CD4-positive, CD25-positive, alpha-beta regulatory T cell (primary cell): ENCODE data around the gene MIS18A. TPM values are rescaled to one million over a fixed set of nuclear protein-coding genes. Genes with fewer than 3 reads are reported as not detected.

Experiments
- ATAC-seq, 2 donors: fragments of 150-1000 bp; cut with Tn5 transposase; one replicate each; pipeline ENCODE4 v1.10.0; 2021; ENCODE audit warnings: low read depth in 2 of 2, moderate number of reproducible peaks in 2 of 2, moderate library complexity in 1 of 2
- DNase-seq, 3 donors: peaks; one replicate each; pipeline versions ENCODE4 v3.0.0 to v3.0.0-alpha.2; 2012 to 2022; ENCODE audit warnings: mixed read lengths in 1 of 3
- H3K27ac ChIP-seq: one replicate; pipeline ENCODE4 v1.7.0; 2013; ENCODE audit warnings: mild to moderate bottlenecking, low read length; ENCODE audit not compliant: insufficient read depth, poor library complexity, severe bottlenecking
- H3K27me3 ChIP-seq: one replicate; pipeline ENCODE4 v1.7.0; 2013; ENCODE audit warnings: low read length; ENCODE audit not compliant: control insufficient read depth, insufficient read depth
- H3K36me3 ChIP-seq: one replicate; pipeline ENCODE4 v1.7.0; 2013; ENCODE audit warnings: mild to moderate bottlenecking, low read length, moderate library complexity; ENCODE audit not compliant: control insufficient read depth, insufficient read depth
- H3K4me1 ChIP-seq: 2 replicates; pipeline ENCODE4 v1.7.0; 2013; ENCODE audit warnings: mild to moderate bottlenecking, low read length; ENCODE audit not compliant: insufficient read depth, control insufficient read depth, poor library complexity, severe bottlenecking
- H3K4me3 ChIP-seq: one replicate; pipeline ENCODE4 v1.7.0; 2013; ENCODE audit warnings: low read depth, mild to moderate bottlenecking, low read length, moderate library complexity
- H3K9me3 ChIP-seq, 2 experiments: 1 replicate in 1 of 2; 2 replicates in 1 of 2; pipeline ENCODE4 v1.7.0; 2013; ENCODE audit warnings: low read length in 2 of 2, mild to moderate bottlenecking in 1 of 2, moderate library complexity in 1 of 2; ENCODE audit not compliant: control insufficient read depth in 2 of 2
- H3K27ac Mint-ChIP-seq, 3 donors: one replicate each; pipeline ENCODE4 v1.8.0; 2020 to 2022; ENCODE audit warnings: mild to moderate bottlenecking in 3 of 3, mixed read lengths in 3 of 3, moderate library complexity in 2 of 3
- H3K27me3 Mint-ChIP-seq: one replicate; pipeline ENCODE4 v1.8.0; 2022; ENCODE audit warnings: mild to moderate bottlenecking, mixed read lengths
- H3K36me3 Mint-ChIP-seq: one replicate; pipeline ENCODE4 v1.8.0; 2020; ENCODE audit warnings: mixed read lengths
- H3K4me1 Mint-ChIP-seq, 4 donors: one replicate each; pipeline ENCODE4 v1.8.0; 2020 to 2022; ENCODE audit warnings: mixed read lengths in 4 of 4, mild to moderate bottlenecking in 1 of 4
- H3K4me3 Mint-ChIP-seq, 4 donors: one replicate each; pipeline ENCODE4 v1.8.0; 2020 to 2022; ENCODE audit warnings: mild to moderate bottlenecking in 4 of 4, mixed read lengths in 4 of 4, moderate library complexity in 3 of 4
- H3K9me3 Mint-ChIP-seq, 7 donors: one replicate each; pipeline ENCODE4 v1.8.0; 2020 to 2022; ENCODE audit warnings: mixed read lengths in 7 of 7, mild to moderate bottlenecking in 3 of 7, moderate library complexity in 2 of 7
- polyA plus RNA-seq, 4 donors: library from polyadenylated mRNA; unstranded; fragments of 300-500 nt; fragmentation: Illumina TruSeq; gene quantifications; one replicate each; pipeline ENCODE4 v1.2.3, GENCODE V29; 2021
- total RNA-seq: library from RNA; stranded (reverse); gene quantifications from one replicate; pipeline ENCODE4 v1.2.3, GENCODE V29; 2022

Gene MIS18A
- total and polyA plus RNA-seq, 5 donors from 2014 or later: 5.2 to 13.3 (median 11.1) TPM

GRCh38 chr21:32320059-32320458 is 41.2 kb upstream of the MIS18A start:
- no peaks in the 10 kb centered on the region for H3K4me1 Mint-ChIP-seq
- Histone ChIP-seq H3K27me3 (no peaks in the 10 kb centered on the region), H3K4me3 (no peak overlapping the region), H3K27ac (no peak overlapping the region), H3K9me3 (no peaks in the 10 kb centered on the region), H3K4me1 (no peaks in the 10 kb centered on the region), H3K36me3 (peaks cover 85% of the 10 kb centered on the region)
- no peak for ATAC-seq
- H3K9me3 Mint-ChIP-seq: no peaks in the 10 kb centered on the region
- no peak overlapping the region for H3K4me3 Mint-ChIP-seq
- DNase-seq: no peak
- H3K36me3 Mint-ChIP-seq: peaks cover 56% of the 10 kb centered on the region
- H3K27me3 Mint-ChIP-seq: no peaks in the 10 kb centered on the region
- no peak overlapping the region for H3K27ac Mint-ChIP-seq

- H3K36me3 Mint-ChIP-seq: peaks cover 52% of the 10 kb centered on the region
- DNase-seq (no peak), ATAC-seq (no peak)
- Histone ChIP-seq H3K9me3 (no peaks in the 10 kb centered on the region), H3K27me3 (no peaks in the 10 kb centered on the region), H3K4me1 (no peaks in the 10 kb centered on the region), H3K36me3 (peaks cover 82% of the 10 kb centered on the region), H3K27ac (no peak overlapping the region), H3K4me3 (no peak overlapping the region)
- no peaks in the 10 kb centered on the region for H3K27me3 Mint-ChIP-seq
- H3K4me1 Mint-ChIP-seq: no peaks in the 10 kb centered on the region
- H3K27ac Mint-ChIP-seq: peak overlapping the region in 1 of 3 donors; percentile 47
- no peaks in the 10 kb centered on the region for H3K9me3 Mint-ChIP-seq
- H3K4me3 Mint-ChIP-seq: no peak overlapping the region
Measured at GRCh38 chr21:32319012-32319411, 40.2 kb upstream of the MIS18A start.

- H3K36me3 Mint-ChIP-seq: peaks cover 52% of the 10 kb centered on the region
- no peak overlapping the region for H3K4me3 ChIP-seq
- DNase-seq (no peak), ATAC-seq (no peak)
- H3K36me3 ChIP-seq: peaks cover 77% of the 10 kb centered on the region
- no peaks in the 10 kb centered on the region for H3K9me3 ChIP-seq
- no peaks in the 10 kb centered on the region for H3K27me3 Mint-ChIP-seq
- H3K4me1 Mint-ChIP-seq: no peaks in the 10 kb centered on the region
- H3K4me3 Mint-ChIP-seq: no peak overlapping the region
- no peaks in the 10 kb centered on the region for H3K4me1 ChIP-seq
- no peak overlapping the region for H3K27ac ChIP-seq
- H3K27ac Mint-ChIP-seq: no peak overlapping the region
- H3K9me3 Mint-ChIP-seq: no peaks in the 10 kb centered on the region
- no peaks in the 10 kb centered on the region for H3K27me3 ChIP-seq
Measured at GRCh38 chr21:32317726-32318125, 38.9 kb upstream of the MIS18A start.

GRCh38 chr21:32316361-32317215 is 37.7 kb upstream of the MIS18A start:
- H3K4me1 ChIP-seq: no peaks in the 10 kb centered on the region
- H3K27me3 Mint-ChIP-seq: no peaks in the 10 kb centered on the region
- no peaks in the 10 kb centered on the region for H3K4me1 Mint-ChIP-seq
- no peaks in the 10 kb centered on the region for H3K9me3 Mint-ChIP-seq
- H3K36me3 ChIP-seq: peaks cover 73% of the 10 kb centered on the region
- no peaks in the 10 kb centered on the region for H3K27me3 ChIP-seq
- no peak overlapping the region for H3K4me3 ChIP-seq
- H3K27ac ChIP-seq: no peak overlapping the region
- H3K27ac Mint-ChIP-seq: no peak overlapping the region
- no peaks in the 10 kb centered on the region for H3K9me3 ChIP-seq
- DNase-seq (no peak), ATAC-seq (no peak)
- no peak overlapping the region for H3K4me3 Mint-ChIP-seq
- peaks cover 44% of the 10 kb centered on the region for H3K36me3 Mint-ChIP-seq

- no peaks in the 10 kb centered on the region for H3K4me1 Mint-ChIP-seq
- no peak for DNase-seq
- Histone ChIP-seq H3K4me1 (no peaks in the 10 kb centered on the region), H3K4me3 (no peak overlapping the region), H3K36me3 (peaks cover 68% of the 10 kb centered on the region), H3K9me3 (no peaks in the 10 kb centered on the region), H3K27ac (no peak overlapping the region), H3K27me3 (no peaks in the 10 kb centered on the region)
- peak overlapping the region in 1 of 4 donors; percentile 51 for H3K4me3 Mint-ChIP-seq
- peaks cover 40% of the 10 kb centered on the region for H3K36me3 Mint-ChIP-seq
- H3K27me3 Mint-ChIP-seq: no peaks in the 10 kb centered on the region
- H3K9me3 Mint-ChIP-seq: no peaks in the 10 kb centered on the region
- no peak for ATAC-seq
- H3K27ac Mint-ChIP-seq: no peak overlapping the region
Measured at GRCh38 chr21:32315511-32316281, 36.8 kb upstream of the MIS18A start.

GRCh38 chr21:32314806-32315205 is 36.0 kb upstream of the MIS18A start:
- H3K9me3 Mint-ChIP-seq: no peaks in the 10 kb centered on the region
- H3K36me3 Mint-ChIP-seq: peaks cover 32% of the 10 kb centered on the region
- H3K4me1 Mint-ChIP-seq: no peaks in the 10 kb centered on the region
- no peaks in the 10 kb centered on the region for H3K9me3 ChIP-seq
- peaks cover 59% of the 10 kb centered on the region for H3K36me3 ChIP-seq
- H3K4me1 ChIP-seq: no peaks in the 10 kb centered on the region
- no peak overlapping the region for H3K4me3 ChIP-seq
- H3K27ac ChIP-seq: no peak overlapping the region
- H3K27me3 ChIP-seq: no peaks in the 10 kb centered on the region
- DNase-seq (no peak), ATAC-seq (no peak)
- H3K4me3 Mint-ChIP-seq: no peak overlapping the region
- H3K27ac Mint-ChIP-seq: peak overlapping the region in 1 of 3 donors; percentile 60
- no peaks in the 10 kb centered on the region for H3K27me3 Mint-ChIP-seq

- Mint-ChIP-seq H3K36me3 (peaks cover 16% of the 10 kb centered on the region), H3K27me3 (no peaks in the 10 kb centered on the region), H3K9me3 (no peaks in the 10 kb centered on the region), H3K4me3 (no peak overlapping the region), H3K4me1 (no peaks in the 10 kb centered on the region), H3K27ac (no peak overlapping the region)
- no peak overlapping the region for H3K4me3 ChIP-seq
- no peaks in the 10 kb centered on the region for H3K27me3 ChIP-seq
- DNase-seq: no peak
- no peak overlapping the region for H3K27ac ChIP-seq
- H3K36me3 ChIP-seq: peaks cover 44% of the 10 kb centered on the region
- H3K9me3 ChIP-seq: no peaks in the 10 kb centered on the region
- H3K4me1 ChIP-seq: no peaks in the 10 kb centered on the region
- no peak for ATAC-seq
Measured at GRCh38 chr21:32312976-32313375, 34.1 kb upstream of the MIS18A start.
